A549 (cell line): ENCODE measurements around the gene LOXHD1.

Experiments used
- CBX2 ChIP-seq: fragments of 200-600 bp; sonication (generic); IDR thresholded peaks from 2 replicates; pipeline ENCODE4 v1.6.1; 2016; ENCODE audit warnings: low read depth, mild to moderate bottlenecking, borderline replicate concordance
- CTCF ChIP-seq: fragments of >200 bp; sonication (Bioruptor Twin); formaldehyde crosslinking; IDR thresholded peaks from 3 replicates; pipeline ENCODE4 v1.5.1; 2016
- HDAC2 ChIP-seq: fragments of 200-600 bp; sonication (generic); IDR thresholded peaks from 2 replicates; pipeline ENCODE4 v1.6.1; 2016
- HMGXB4 ChIP-seq: fragments of 250-450 bp; sonication (Bioruptor Pico); IDR thresholded peaks from 2 replicates; pipeline ENCODE4 v1.5.0; 2021; ENCODE audit warnings: mild to moderate bottlenecking, moderate library complexity, borderline replicate concordance
- MAX ChIP-seq: IDR thresholded peaks from 2 replicates; pipeline ENCODE4 v1.6.1; 2012
- POLR2A ChIP-seq: IDR thresholded peaks from 2 replicates; pipeline ENCODE4 v1.6.1; 2012; ENCODE audit warnings: mild to moderate bottlenecking, low read length
- RAD21 ChIP-seq, 2 experiments: fragments of >200 bp in 1 of 2; sonication (Bioruptor Twin) in 1 of 2; formaldehyde crosslinking in 1 of 2; IDR thresholded peaks in 1 of 2; conservative IDR thresholded peaks in 1 of 2; 2 replicates in 1 of 2; 3 replicates in 1 of 2; pipeline ENCODE4 v1.6.1; 2012 to 2018; ENCODE audit warnings: inconsistent platforms in 1 of 2
- RCOR1 ChIP-seq: fragments of 150-350 bp; IDR thresholded peaks from 2 replicates; pipeline ENCODE4 v1.6.1; 2014; ENCODE audit warnings: antibody characterized with exemption, low read length, low read depth
- RFX5 ChIP-seq: fragments of 450-650 bp; IDR thresholded peaks from 2 replicates; pipeline ENCODE4 v1.7.1; 2014; ENCODE audit warnings: antibody characterized with exemption, mild to moderate bottlenecking, moderate library complexity
- SREBF2 ChIP-seq: fragments of 450-650 bp; IDR thresholded peaks from 2 replicates; pipeline ENCODE4 v1.6.1; 2014; ENCODE audit warnings: mild to moderate bottlenecking, moderate library complexity
- ZFP36 ChIP-seq: fragments of 450-650 bp; IDR thresholded peaks from 2 replicates; pipeline ENCODE4 v1.6.1; 2014; ENCODE audit warnings: borderline replicate concordance; ENCODE audit not compliant: partially characterized antibody
- ZSCAN20 ChIP-seq: fragments of 250-450 bp; sonication (Bioruptor Pico); IDR thresholded peaks from 2 replicates; pipeline ENCODE4 v1.8.0; 2022; ENCODE audit warnings: mild to moderate bottlenecking, moderate library complexity
- TF ChIP-seq, protein P1 (sequence below): fragments of 200-600 bp; sonication (generic); IDR thresholded peaks from 2 replicates; pipeline ENCODE4 v1.6.1; 2016; ENCODE audit warnings: antibody characterized with exemption, mild to moderate bottlenecking, moderate library complexity

GRCh38 chr18:46447792-46448191, 209.2 kb downstream of the LOXHD1 start:
- TF ChIP-seq RFX5, result no peak
- no peak for TF ChIP-seq ZSCAN20 (CRISPR knock-in tag)
- TF ChIP-seq CTCF, result no peak
- TF ChIP-seq CBX2, result no peak
- no peak for TF ChIP-seq POLR2A
- no peak for TF ChIP-seq HDAC2
- no peak for TF ChIP-seq HMGXB4 (CRISPR knock-in tag)
- TF ChIP-seq SREBF2, result no peak
- TF ChIP-seq MAX, result no peak
- no peak for TF ChIP-seq RCOR1
- TF ChIP-seq ZFP36, result no peak
- TF ChIP-seq RAD21 (conservative IDR thresholded peaks at IDR 0.05 in 1 of 2, IDR thresholded peaks at IDR 0.05 in 1 of 2), result no peak
- TF ChIP-seq, protein P1, sequence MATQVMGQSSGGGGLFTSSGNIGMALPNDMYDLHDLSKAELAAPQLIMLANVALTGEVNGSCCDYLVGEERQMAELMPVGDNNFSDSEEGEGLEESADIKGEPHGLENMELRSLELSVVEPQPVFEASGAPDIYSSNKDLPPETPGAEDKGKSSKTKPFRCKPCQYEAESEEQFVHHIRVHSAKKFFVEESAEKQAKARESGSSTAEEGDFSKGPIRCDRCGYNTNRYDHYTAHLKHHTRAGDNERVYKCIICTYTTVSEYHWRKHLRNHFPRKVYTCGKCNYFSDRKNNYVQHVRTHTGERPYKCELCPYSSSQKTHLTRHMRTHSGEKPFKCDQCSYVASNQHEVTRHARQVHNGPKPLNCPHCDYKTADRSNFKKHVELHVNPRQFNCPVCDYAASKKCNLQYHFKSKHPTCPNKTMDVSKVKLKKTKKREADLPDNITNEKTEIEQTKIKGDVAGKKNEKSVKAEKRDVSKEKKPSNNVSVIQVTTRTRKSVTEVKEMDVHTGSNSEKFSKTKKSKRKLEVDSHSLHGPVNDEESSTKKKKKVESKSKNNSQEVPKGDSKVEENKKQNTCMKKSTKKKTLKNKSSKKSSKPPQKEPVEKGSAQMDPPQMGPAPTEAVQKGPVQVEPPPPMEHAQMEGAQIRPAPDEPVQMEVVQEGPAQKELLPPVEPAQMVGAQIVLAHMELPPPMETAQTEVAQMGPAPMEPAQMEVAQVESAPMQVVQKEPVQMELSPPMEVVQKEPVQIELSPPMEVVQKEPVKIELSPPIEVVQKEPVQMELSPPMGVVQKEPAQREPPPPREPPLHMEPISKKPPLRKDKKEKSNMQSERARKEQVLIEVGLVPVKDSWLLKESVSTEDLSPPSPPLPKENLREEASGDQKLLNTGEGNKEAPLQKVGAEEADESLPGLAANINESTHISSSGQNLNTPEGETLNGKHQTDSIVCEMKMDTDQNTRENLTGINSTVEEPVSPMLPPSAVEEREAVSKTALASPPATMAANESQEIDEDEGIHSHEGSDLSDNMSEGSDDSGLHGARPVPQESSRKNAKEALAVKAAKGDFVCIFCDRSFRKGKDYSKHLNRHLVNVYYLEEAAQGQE, result no peak
